Liver (tissue), 9 donors: Measurements from ENCODE around the gene CPA1. TPM values are rescaled to one million over a fixed set of nuclear protein-coding genes. Genes with fewer than 3 reads are reported as not detected.

Source experiments
- DNase-seq: peaks from one replicate; pipeline ENCODE4 v3.0.0-alpha.2; 2017; ENCODE audit warnings: low spot score
- H3K27ac ChIP-seq, 2 donors: one replicate each; pipeline ENCODE4 v1.7.0; 2013; ENCODE audit warnings: inconsistent platforms in 2 of 2, low read length in 2 of 2, control low read depth in 1 of 2, low read depth in 1 of 2, mild to moderate bottlenecking in 1 of 2
- H3K27me3 ChIP-seq, 4 donors: one replicate each; pipeline versions ENCODE4 v1.6.1 to v1.7.0; 2013; ENCODE audit warnings: low read length in 3 of 4, inconsistent platforms in 1 of 4, mild to moderate bottlenecking in 1 of 4, moderate library complexity in 1 of 4; ENCODE audit not compliant: control insufficient read depth in 4 of 4, insufficient read depth in 4 of 4
- H3K36me3 ChIP-seq, 4 donors: one replicate each; pipeline versions ENCODE4 v1.6.1 to v1.7.0; 2013; ENCODE audit warnings: low read length in 3 of 4, mild to moderate bottlenecking in 3 of 4, low read depth in 1 of 4, moderate library complexity in 1 of 4; ENCODE audit not compliant: control insufficient read depth in 4 of 4, insufficient read depth in 3 of 4
- H3K4me1 ChIP-seq, 4 donors: one replicate each; pipeline versions ENCODE4 v1.6.1 to v1.7.0; 2013; ENCODE audit warnings: low read length in 3 of 4, mild to moderate bottlenecking in 3 of 4, moderate library complexity in 1 of 4; ENCODE audit not compliant: control insufficient read depth in 4 of 4, insufficient read depth in 4 of 4
- H3K4me3 ChIP-seq, 3 donors: one replicate each; pipeline versions ENCODE4 v1.6.1 to v1.7.0; 2013; ENCODE audit warnings: low read length in 3 of 3, control low read depth in 1 of 3, low read depth in 1 of 3, mild to moderate bottlenecking in 1 of 3
- H3K9ac ChIP-seq, 2 donors: one replicate each; pipeline ENCODE4 v1.7.0; 2013; ENCODE audit warnings: low read length in 2 of 2, mild to moderate bottlenecking in 2 of 2, moderate library complexity in 2 of 2, control low read depth in 1 of 2, low read depth in 1 of 2
- H3K9me3 ChIP-seq, 4 donors: one replicate each; pipeline versions ENCODE4 v1.6.1 to v1.7.0; 2013; ENCODE audit warnings: low read length in 3 of 4; ENCODE audit not compliant: control insufficient read depth in 4 of 4
- ATF3 ChIP-seq: IDR thresholded peaks from 2 replicates; pipeline ENCODE4 v1.6.1; 2016; ENCODE audit warnings: antibody characterized with exemption
- CTCF ChIP-seq: fragments of 150-350 bp; IDR thresholded peaks from 2 replicates; pipeline ENCODE4 v1.5.1; 2017; ENCODE audit warnings: improper control_type of control experiment, low read depth, low read length; ENCODE audit not compliant: missing input control
- EGR1 ChIP-seq, 2 donors: IDR thresholded peaks; 2 replicates each; pipeline ENCODE4 v1.6.1; 2016 to 2018; ENCODE audit warnings: antibody characterized with exemption in 2 of 2, low read depth in 2 of 2
- FOXA1 ChIP-seq: IDR thresholded peaks from 2 replicates; pipeline ENCODE4 v1.6.1; 2016; ENCODE audit warnings: antibody characterized with exemption
- FOXA2 ChIP-seq: IDR thresholded peaks from 2 replicates; pipeline ENCODE4 v1.6.1; 2016; ENCODE audit warnings: antibody characterized with exemption
- GABPA ChIP-seq, 2 donors: IDR thresholded peaks in 1 of 2; conservative IDR thresholded peaks in 1 of 2; 2 replicates each; pipeline ENCODE4 v1.6.1; 2016; ENCODE audit warnings: antibody characterized with exemption in 2 of 2, mild to moderate bottlenecking in 1 of 2, moderate library complexity in 1 of 2
- HNF4A ChIP-seq, 2 donors: conservative IDR thresholded peaks; 2 replicates each; pipeline ENCODE4 v1.6.1; 2016; ENCODE audit warnings: antibody characterized with exemption in 2 of 2, mild to moderate bottlenecking in 2 of 2
- HNF4G ChIP-seq: IDR thresholded peaks from 2 replicates; pipeline ENCODE4 v1.6.1; 2016; ENCODE audit warnings: antibody characterized with exemption
- JUND ChIP-seq, 2 donors: IDR thresholded peaks; 2 replicates each; pipeline ENCODE4 v1.6.1; 2016; ENCODE audit warnings: antibody characterized with exemption in 2 of 2
- NR2F2 ChIP-seq: IDR thresholded peaks from 2 replicates; pipeline ENCODE4 v1.6.1; 2016; ENCODE audit warnings: antibody characterized with exemption
- RAD21 ChIP-seq, 2 donors: IDR thresholded peaks; 2 replicates each; pipeline ENCODE4 v1.6.1; 2016; ENCODE audit warnings: antibody characterized with exemption in 2 of 2, mild to moderate bottlenecking in 2 of 2
- RXRA ChIP-seq, 2 donors: IDR thresholded peaks; 2 replicates each; pipeline ENCODE4 v1.6.1; 2017 to 2018; ENCODE audit warnings: antibody characterized with exemption in 2 of 2, mild to moderate bottlenecking in 1 of 2
- SP1 ChIP-seq: IDR thresholded peaks from 2 replicates; pipeline ENCODE4 v1.6.1; 2018; ENCODE audit warnings: antibody characterized with exemption, mild to moderate bottlenecking
- TAF1 ChIP-seq: conservative IDR thresholded peaks from 2 replicates; pipeline ENCODE4 v1.6.1; 2016; ENCODE audit warnings: antibody characterized with exemption, mild to moderate bottlenecking
- YY1 ChIP-seq: IDR thresholded peaks from 2 replicates; pipeline ENCODE4 v1.6.1; 2016; ENCODE audit warnings: antibody characterized with exemption, mild to moderate bottlenecking
- WGBS: extraction: QIAGEN DNeasy Blood & Tissue Kit; methylation state at CpG from one replicate; pipeline ENCODE4 v1.1.7; 2013; 5-methylcytosine and 5-hydroxymethylcytosine counted together
- polyA plus RNA-seq, 2 donors: library from polyadenylated mRNA; stranded (reverse) in 1 of 2; unstranded in 1 of 2; fragments of 200-250 nt in 1 of 2; fragments of >200 nt in 1 of 2; fragmentation: Nextera tagmentation in 1 of 2; extraction: Ambion mirVana in 1 of 2; gene quantifications; one replicate each; pipeline versions ENCODE4 v1.2.1 to v1.2.3, GENCODE V29; 2013 to 2015
- total RNA-seq, 2 donors: library from RNA; depleted of rRNA; stranded (reverse); fragments of >200 nt; gene quantifications; one replicate each; pipeline ENCODE4 v1.2.3, GENCODE V29; 2014
- TF ChIP-seq, protein P1 (sequence below): IDR thresholded peaks from 2 replicates; pipeline ENCODE4 v1.6.1; 2016; ENCODE audit warnings: antibody characterized with exemption, mild to moderate bottlenecking
- TF ChIP-seq, protein P2 (sequence below): IDR thresholded peaks from 2 replicates; pipeline ENCODE4 v1.6.1; 2016; ENCODE audit warnings: antibody characterized with exemption
- TF ChIP-seq, protein P3 (sequence below): IDR thresholded peaks from 2 replicates; pipeline ENCODE4 v1.6.1; 2016; ENCODE audit warnings: antibody characterized with exemption
- donor health status: healthy.
- donor health status: healthy.
- donor health status: healthy.
- donor health status: healthy.
- donor health status: healthy.

Gene CPA1
- total and polyA plus RNA-seq, 4 donors: 0.07 to 0.42 TPM; not detected in 2

GRCh38 chr7:130363026-130363847 lies 17.1 kb upstream of the CPA1 start:
- Histone ChIP-seq H3K27ac (no peak overlapping the region), H3K4me1 (no peaks in the 10 kb centered on the region), H3K27me3 (no peaks in the 10 kb centered on the region), H3K9ac (no peak overlapping the region), H3K36me3 (no peaks in the 10 kb centered on the region), H3K9me3 (peaks cover 3 to 11% (median 5%) of the 10 kb centered on the region in 4 donors), H3K4me3 (no peak overlapping the region)
- TF ChIP-seq YY1: no peak
- TF ChIP-seq JUND (IDR thresholded peaks at IDR 0.05): no peak
- no peak for TF ChIP-seq GABPA (IDR thresholded peaks at IDR 0.05 in 1 of 2, conservative IDR thresholded peaks at IDR 0.05 in 1 of 2)
- no peak for TF ChIP-seq ATF3
- TF ChIP-seq NR2F2: no peak
- TF ChIP-seq EGR1 (IDR thresholded peaks at IDR 0.05; ENCODE audit: low read depth in 2 of 2): no peak
- TF ChIP-seq, protein P1, sequence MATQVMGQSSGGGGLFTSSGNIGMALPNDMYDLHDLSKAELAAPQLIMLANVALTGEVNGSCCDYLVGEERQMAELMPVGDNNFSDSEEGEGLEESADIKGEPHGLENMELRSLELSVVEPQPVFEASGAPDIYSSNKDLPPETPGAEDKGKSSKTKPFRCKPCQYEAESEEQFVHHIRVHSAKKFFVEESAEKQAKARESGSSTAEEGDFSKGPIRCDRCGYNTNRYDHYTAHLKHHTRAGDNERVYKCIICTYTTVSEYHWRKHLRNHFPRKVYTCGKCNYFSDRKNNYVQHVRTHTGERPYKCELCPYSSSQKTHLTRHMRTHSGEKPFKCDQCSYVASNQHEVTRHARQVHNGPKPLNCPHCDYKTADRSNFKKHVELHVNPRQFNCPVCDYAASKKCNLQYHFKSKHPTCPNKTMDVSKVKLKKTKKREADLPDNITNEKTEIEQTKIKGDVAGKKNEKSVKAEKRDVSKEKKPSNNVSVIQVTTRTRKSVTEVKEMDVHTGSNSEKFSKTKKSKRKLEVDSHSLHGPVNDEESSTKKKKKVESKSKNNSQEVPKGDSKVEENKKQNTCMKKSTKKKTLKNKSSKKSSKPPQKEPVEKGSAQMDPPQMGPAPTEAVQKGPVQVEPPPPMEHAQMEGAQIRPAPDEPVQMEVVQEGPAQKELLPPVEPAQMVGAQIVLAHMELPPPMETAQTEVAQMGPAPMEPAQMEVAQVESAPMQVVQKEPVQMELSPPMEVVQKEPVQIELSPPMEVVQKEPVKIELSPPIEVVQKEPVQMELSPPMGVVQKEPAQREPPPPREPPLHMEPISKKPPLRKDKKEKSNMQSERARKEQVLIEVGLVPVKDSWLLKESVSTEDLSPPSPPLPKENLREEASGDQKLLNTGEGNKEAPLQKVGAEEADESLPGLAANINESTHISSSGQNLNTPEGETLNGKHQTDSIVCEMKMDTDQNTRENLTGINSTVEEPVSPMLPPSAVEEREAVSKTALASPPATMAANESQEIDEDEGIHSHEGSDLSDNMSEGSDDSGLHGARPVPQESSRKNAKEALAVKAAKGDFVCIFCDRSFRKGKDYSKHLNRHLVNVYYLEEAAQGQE: no peak
- TF ChIP-seq TAF1: no peak
- TF ChIP-seq, protein P2, sequence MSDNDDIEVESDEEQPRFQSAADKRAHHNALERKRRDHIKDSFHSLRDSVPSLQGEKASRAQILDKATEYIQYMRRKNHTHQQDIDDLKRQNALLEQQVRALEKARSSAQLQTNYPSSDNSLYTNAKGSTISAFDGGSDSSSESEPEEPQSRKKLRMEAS: no peak
- TF ChIP-seq RXRA (IDR thresholded peaks at IDR 0.05): no peak
- TF ChIP-seq SP1: no peak
- TF ChIP-seq CTCF: no peak
- no peak for TF ChIP-seq HNF4A (conservative IDR thresholded peaks at IDR 0.05)
- no peak for TF ChIP-seq HNF4G
- no peak for TF ChIP-seq FOXA1
- TF ChIP-seq, protein P3, sequence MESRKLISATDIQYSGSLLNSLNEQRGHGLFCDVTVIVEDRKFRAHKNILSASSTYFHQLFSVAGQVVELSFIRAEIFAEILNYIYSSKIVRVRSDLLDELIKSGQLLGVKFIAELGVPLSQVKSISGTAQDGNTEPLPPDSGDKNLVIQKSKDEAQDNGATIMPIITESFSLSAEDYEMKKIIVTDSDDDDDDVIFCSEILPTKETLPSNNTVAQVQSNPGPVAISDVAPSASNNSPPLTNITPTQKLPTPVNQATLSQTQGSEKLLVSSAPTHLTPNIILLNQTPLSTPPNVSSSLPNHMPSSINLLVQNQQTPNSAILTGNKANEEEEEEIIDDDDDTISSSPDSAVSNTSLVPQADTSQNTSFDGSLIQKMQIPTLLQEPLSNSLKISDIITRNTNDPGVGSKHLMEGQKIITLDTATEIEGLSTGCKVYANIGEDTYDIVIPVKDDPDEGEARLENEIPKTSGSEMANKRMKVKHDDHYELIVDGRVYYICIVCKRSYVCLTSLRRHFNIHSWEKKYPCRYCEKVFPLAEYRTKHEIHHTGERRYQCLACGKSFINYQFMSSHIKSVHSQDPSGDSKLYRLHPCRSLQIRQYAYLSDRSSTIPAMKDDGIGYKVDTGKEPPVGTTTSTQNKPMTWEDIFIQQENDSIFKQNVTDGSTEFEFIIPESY: no peak
- no peak for TF ChIP-seq FOXA2
- TF ChIP-seq RAD21 (IDR thresholded peaks at IDR 0.05): no peak
- WGBS: 83% methylated on average over 8 of the region's 8 CpGs
- DNase-seq: no peak
